ENCODE measurements around the gene PPTC7. TPM values are rescaled to one million over a fixed set of nuclear protein-coding genes. Genes with fewer than 3 reads are reported as not detected.
"Not testable (repeated sequence)": the region's sequence is repeated elsewhere in the genome, so short reads cannot be mapped to it uniquely, and the experiment has no call there.

Gene PPTC7
- total RNA-seq, 2 experiments from 2014 or later = 24.4 to 26.8 TPM

DNA sequence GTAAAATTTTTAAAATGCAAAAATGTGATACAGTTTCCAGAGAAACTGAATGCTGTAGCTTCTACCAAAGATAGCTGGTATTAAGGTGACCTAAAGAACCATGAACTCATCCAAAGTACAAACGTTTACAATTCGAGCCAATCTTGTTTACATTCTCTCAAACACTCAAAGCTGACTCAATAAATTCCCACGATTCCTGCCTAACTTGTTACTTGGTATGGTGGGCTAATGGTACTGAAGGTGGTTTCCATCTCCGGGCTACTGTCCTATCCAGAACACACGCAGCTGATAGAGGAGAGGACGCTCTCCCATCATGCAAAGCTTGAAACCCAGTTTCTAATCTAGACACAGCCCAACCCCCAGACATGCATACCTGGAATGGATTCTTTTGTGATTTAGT, 49.5 kb downstream of the PPTC7 start:
- ChIA-PET CTCF (interaction anchor here (0.9 to 4.0 kb wide), 5 partner anchors 10 to 68 kb away, joined by 3 to 44 read pairs (median 10); partner anchors contain the start of genes FAM216A and GPN3), POLR2A (no interaction called here)
- Mint-ChIP-seq H3K9me3 (ENCODE audit: insufficient read depth) (no peaks in the 10 kb centered on the region), H3K27me3 (ENCODE audit: low read depth) (no peaks in the 10 kb centered on the region), H3K36me3 (ENCODE audit: low read depth) (peaks cover 58% of the 10 kb centered on the region), H3K4me1 (ENCODE audit: low read depth) (peaks cover 16% of the 10 kb centered on the region), H3K4me3 (no peak overlapping the region), H3K27ac (peak overlapping the region; percentile 10)
- DNase-seq (no peak), ATAC-seq (no peak)

- H3K27me3 Mint-ChIP-seq (ENCODE audit: low read depth) = no peaks in the 10 kb centered on the region
- POLR2A ChIA-PET = interaction anchor here (1.3 kb wide), 1 partner anchor 83 kb away, joined by 4 read pairs; no protein-coding TSS in a partner anchor
- H3K4me3 Mint-ChIP-seq = no peak overlapping the region
- H3K4me1 Mint-ChIP-seq (ENCODE audit: low read depth) = peaks cover 19% of the 10 kb centered on the region
- CTCF ChIA-PET = interaction anchor here (2.6 to 4.0 kb wide), 3 partner anchors 19 to 69 kb away, joined by 10 to 44 read pairs (median 12); partner anchors contain the start of genes FAM216A and GPN3
- DNase-seq (no peak), ATAC-seq (no peak)
- H3K9me3 Mint-ChIP-seq (ENCODE audit: insufficient read depth) = no peaks in the 10 kb centered on the region
- peaks cover 52% of the 10 kb centered on the region for H3K36me3 Mint-ChIP-seq (ENCODE audit: low read depth)
- H3K27ac Mint-ChIP-seq = no peak overlapping the region
These were observed 50.5 kb downstream of the PPTC7 start for GRCh38 chr12:110532644-110533043.

DNA sequence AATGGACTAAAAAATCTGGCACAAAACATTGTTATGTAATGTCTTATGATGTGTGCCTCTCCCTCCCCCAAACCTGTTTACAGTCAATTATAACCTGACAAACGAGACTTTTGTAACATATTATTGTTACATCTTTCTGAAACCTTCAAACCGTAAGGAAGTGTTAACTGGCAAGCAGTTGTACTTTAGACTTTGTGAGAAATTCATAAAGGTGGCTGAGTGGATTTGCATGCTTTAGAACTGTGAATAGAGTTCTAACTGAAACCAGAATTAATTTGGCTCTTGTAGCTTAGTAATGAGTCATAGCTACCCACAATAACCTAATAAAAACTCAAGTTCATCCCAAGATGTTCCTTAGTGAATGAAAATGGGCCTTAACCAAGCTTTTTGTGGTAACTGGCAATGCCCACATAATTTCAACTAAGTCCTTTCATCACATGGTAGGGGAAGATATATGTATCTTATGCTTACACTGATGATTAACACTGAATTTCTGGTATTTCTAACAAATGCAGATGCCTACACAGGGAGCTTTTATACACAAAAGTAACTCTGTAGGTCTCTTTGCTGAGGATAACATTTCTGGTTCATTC, 51.3 kb downstream of the PPTC7 start:
- H3K4me1 Mint-ChIP-seq (ENCODE audit: low read depth) = peaks cover 19% of the 10 kb centered on the region
- no peak overlapping the region for H3K27ac Mint-ChIP-seq
- no peaks in the 10 kb centered on the region for H3K27me3 Mint-ChIP-seq (ENCODE audit: low read depth)
- POLR2A ChIA-PET = interaction anchor here (1.3 to 1.9 kb wide), 3 partner anchors 30 to 82 kb away, joined by 3 to 5 read pairs (median 4); partner anchors contain the start of genes FAM216A, GPN3, RAD9B and VPS29
- DNase-seq = no peak
- CTCF ChIA-PET = interaction anchor here (0.9 to 4.0 kb wide), 6 partner anchors 20 to 101 kb away, joined by 3 to 44 read pairs (median 4); partner anchors contain the start of genes ARPC3, FAM216A and GPN3
- no peaks in the 10 kb centered on the region for H3K9me3 Mint-ChIP-seq (ENCODE audit: insufficient read depth)
- no peak for ATAC-seq
- H3K36me3 Mint-ChIP-seq (ENCODE audit: low read depth) = peaks cover 47% of the 10 kb centered on the region
- no peak overlapping the region for H3K4me3 Mint-ChIP-seq

- DNase-seq (no peak), ATAC-seq (no peak)
- no peaks in the 10 kb centered on the region for H3K27me3 Mint-ChIP-seq (ENCODE audit: low read depth)
- CTCF ChIA-PET = interaction anchor here (1.5 to 1.6 kb wide), 2 partner anchors 19 to 22 kb away, joined by 3 read pairs; no protein-coding TSS in a partner anchor
- no peak overlapping the region for H3K4me3 Mint-ChIP-seq
- peaks cover 35% of the 10 kb centered on the region for H3K36me3 Mint-ChIP-seq (ENCODE audit: low read depth)
- H3K9me3 Mint-ChIP-seq (ENCODE audit: insufficient read depth) = no peaks in the 10 kb centered on the region
- no peak overlapping the region for H3K27ac Mint-ChIP-seq
- POLR2A ChIA-PET = interaction anchor here (1.9 kb wide), 1 partner anchor 28 kb away, joined by 5 read pairs; the partner anchor contains the start of genes RAD9B and VPS29
- H3K4me1 Mint-ChIP-seq (ENCODE audit: low read depth) = peaks cover 19% of the 10 kb centered on the region
These were observed 52.6 kb downstream of the PPTC7 start for GRCh38 chr12:110530511-110530910.

- H3K27ac Mint-ChIP-seq = no peak overlapping the region
- peaks cover 24% of the 10 kb centered on the region for H3K36me3 Mint-ChIP-seq (ENCODE audit: low read depth)
- no peak overlapping the region for H3K4me3 Mint-ChIP-seq
- no peak for DNase-seq
- ATAC-seq = no peak
- POLR2A ChIA-PET = interaction anchor here (0.6 to 1.4 kb wide), 4 partner anchors 27 to 149 kb away, joined by 3 read pairs; no protein-coding TSS in a partner anchor
- no peaks in the 10 kb centered on the region for H3K27me3 Mint-ChIP-seq (ENCODE audit: low read depth)
- peaks cover 17% of the 10 kb centered on the region for H3K4me1 Mint-ChIP-seq (ENCODE audit: low read depth)
- no peaks in the 10 kb centered on the region for H3K9me3 Mint-ChIP-seq (ENCODE audit: insufficient read depth)
- CTCF ChIA-PET = interaction anchor here (0.6 to 1.4 kb wide), 6 partner anchors 15 to 91 kb away, joined by 3 to 5 read pairs (median 3); no protein-coding TSS in a partner anchor
These were observed 54.8 kb downstream of the PPTC7 start for GRCh38 chr12:110528277-110528839.

- POLR2A ChIA-PET = interaction anchor here (0.7 kb wide), 1 partner anchor 20 kb away, joined by 3 read pairs; no protein-coding TSS in a partner anchor
- H3K27me3 Mint-ChIP-seq (ENCODE audit: low read depth); ATAC-seq; DNase-seq; H3K27ac Mint-ChIP-seq; H3K4me1 Mint-ChIP-seq (ENCODE audit: low read depth); H3K36me3 Mint-ChIP-seq (ENCODE audit: low read depth); H3K9me3 Mint-ChIP-seq (ENCODE audit: insufficient read depth); H3K4me3 Mint-ChIP-seq: not testable (repeated sequence)
- CTCF ChIA-PET = interaction anchor here (4.7 kb wide), 1 partner anchor 81 kb away, joined by 29 read pairs; no protein-coding TSS in a partner anchor
These were observed 62.0 kb downstream of the PPTC7 start for GRCh38 chr12:110520876-110521712.

DNA sequence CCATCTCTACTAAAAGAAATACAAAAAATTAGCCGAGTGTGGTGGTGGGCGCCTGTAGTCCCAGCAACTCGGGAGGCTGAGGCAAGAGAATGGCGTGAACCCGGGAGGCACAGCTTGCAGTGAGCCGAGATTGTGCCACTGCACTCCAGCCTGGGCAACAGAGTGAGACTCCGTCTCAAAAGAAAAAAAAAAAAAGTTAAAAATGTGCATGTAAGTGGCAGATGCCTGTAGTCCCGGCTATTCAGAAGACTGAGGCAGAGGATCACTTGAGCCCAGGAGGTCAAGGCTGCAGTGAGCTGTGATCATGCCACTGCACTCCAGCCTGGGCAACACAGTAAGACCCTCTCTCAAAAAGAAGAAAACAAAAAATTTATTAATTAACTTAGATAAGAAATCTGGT, 65.1 kb downstream of the PPTC7 start:
- DNase-seq; ATAC-seq; H3K9me3 Mint-ChIP-seq (ENCODE audit: insufficient read depth); H3K36me3 Mint-ChIP-seq (ENCODE audit: low read depth); POLR2A ChIA-PET; H3K27me3 Mint-ChIP-seq (ENCODE audit: low read depth); H3K27ac Mint-ChIP-seq; H3K4me1 Mint-ChIP-seq (ENCODE audit: low read depth); H3K4me3 Mint-ChIP-seq: not testable (repeated sequence)
- CTCF ChIA-PET = interaction anchor here (0.7 to 4.7 kb wide), 2 partner anchors 19 to 84 kb away, joined by 3 to 29 read pairs; no protein-coding TSS in a partner anchor

GRCh38 chr12:110516995-110517394, 66.1 kb downstream of the PPTC7 start:
- Mint-ChIP-seq H3K4me3 (no peak overlapping the region), H3K36me3 (ENCODE audit: low read depth) (no peaks in the 10 kb centered on the region), H3K27ac (no peak overlapping the region), H3K4me1 (ENCODE audit: low read depth) (peaks cover 2% of the 10 kb centered on the region), H3K9me3 (ENCODE audit: insufficient read depth) (no peaks in the 10 kb centered on the region), H3K27me3 (ENCODE audit: low read depth) (peaks cover 2% of the 10 kb centered on the region)
- ATAC-seq (no peak), DNase-seq (no peak)
- ChIA-PET CTCF (interaction anchor here (4.7 kb wide), 1 partner anchor 85 kb away, joined by 29 read pairs; no protein-coding TSS in a partner anchor), POLR2A (no interaction called here)

- ATAC-seq (no peak), DNase-seq (no peak)
- CTCF ChIA-PET = interaction anchor here (1.2 to 19.2 kb wide), 5 partner anchors 11 to 184 kb away, joined by 3 to 266 read pairs (median 13); partner anchors contain the start of gene ARPC3
- H3K4me3 Mint-ChIP-seq = no peak overlapping the region
- peaks cover 11% of the 10 kb centered on the region for H3K27me3 Mint-ChIP-seq (ENCODE audit: low read depth)
- no peak overlapping the region for H3K27ac Mint-ChIP-seq
- POLR2A ChIA-PET = no interaction called here
- H3K9me3 Mint-ChIP-seq (ENCODE audit: insufficient read depth) = no peaks in the 10 kb centered on the region
- no peaks in the 10 kb centered on the region for H3K36me3 Mint-ChIP-seq (ENCODE audit: low read depth)
- H3K4me1 Mint-ChIP-seq (ENCODE audit: low read depth) = peaks cover 2% of the 10 kb centered on the region
These were observed 68.8 kb downstream of the PPTC7 start for GRCh38 chr12:110514363-110514762.

GRCh38 chr12:110513842-110514241, 69.3 kb downstream of the PPTC7 start:
- Mint-ChIP-seq H3K36me3 (ENCODE audit: low read depth) (no peaks in the 10 kb centered on the region), H3K4me1 (ENCODE audit: low read depth) (peaks cover 2% of the 10 kb centered on the region), H3K9me3 (ENCODE audit: insufficient read depth) (no peaks in the 10 kb centered on the region), H3K4me3 (no peak overlapping the region), H3K27ac (no peak overlapping the region), H3K27me3 (ENCODE audit: low read depth) (peaks cover 11% of the 10 kb centered on the region)
- ChIA-PET POLR2A (interaction anchor here (0.6 kb wide), 2 partner anchors 36 to 46 kb away, joined by 3 read pairs; partner anchors contain the start of genes FAM216A and GPN3), CTCF (interaction anchor here (1.1 to 19.2 kb wide), 11 partner anchors 10 to 314 kb away, joined by 3 to 266 read pairs (median 4); partner anchors contain the start of genes ARPC3 and TCTN1)
- no peak for DNase-seq
- ATAC-seq = no peak

GRCh38 chr12:110508071-110508586, 75.0 kb downstream of the PPTC7 start:
- DNase-seq (no peak), ATAC-seq (no peak)

More at GRCh38 chr12:110508071-110508586, 75.0 kb downstream of the PPTC7 start:
- Mint-ChIP-seq H3K9me3 (ENCODE audit: insufficient read depth) (no peaks in the 10 kb centered on the region), H3K27me3 (ENCODE audit: low read depth) (peaks cover 9% of the 10 kb centered on the region), H3K36me3 (ENCODE audit: low read depth) (peaks cover 6% of the 10 kb centered on the region), H3K4me1 (ENCODE audit: low read depth) (peaks cover 4% of the 10 kb centered on the region), H3K27ac (no peak overlapping the region), H3K4me3 (no peak overlapping the region)
- POLR2A ChIA-PET = no interaction called here
- CTCF ChIA-PET = interaction anchor here (1.0 to 19.2 kb wide), 4 partner anchors 36 to 94 kb away, joined by 3 to 266 read pairs (median 8); partner anchors contain the start of genes FAM216A and GPN3

Data from activated CD8-positive, alpha-beta T cell treated with anti-CD3 and anti-CD28 coated beads, Interleukin-2, amount 10 ng/mL, durations not matched to agents 7 days and 5 days (primary cell).